Mesenchymal stem cell (in vitro differentiated cells and primary cell): Measurements from ENCODE around the gene GGACT.
"Not testable (repeated sequence)": the region's sequence is repeated elsewhere in the genome, so short reads cannot be mapped to it uniquely, and the experiment has no call there.

ENCODE experiments used
- DNase-seq: peaks from one replicate; pipeline ENCODE4 v3.0.0-alpha.2; 2013
- H2AFZ ChIP-seq: one replicate; pipeline ENCODE4 v1.6.1; 2013; ENCODE audit warnings: low read depth, mild to moderate bottlenecking, control low read depth, inconsistent platforms, low read length, moderate library complexity
- H2AK5ac ChIP-seq: 2 replicates; pipeline ENCODE4 v1.6.1; 2013; ENCODE audit warnings: low read length, moderate library complexity, mild to moderate bottlenecking, inconsistent platforms; ENCODE audit not compliant: severe bottlenecking
- H2BK120ac ChIP-seq: one replicate; pipeline ENCODE4 v1.6.1; 2013; ENCODE audit warnings: low read depth, mild to moderate bottlenecking, inconsistent platforms, low read length, moderate library complexity
- H2BK12ac ChIP-seq, 2 experiments: one replicate each; pipeline ENCODE4 v1.6.1; 2013; ENCODE audit warnings: inconsistent platforms in 2 of 2, low read length in 2 of 2, mild to moderate bottlenecking in 2 of 2, moderate library complexity in 2 of 2, control low read depth in 1 of 2
- H2BK15ac ChIP-seq: one replicate; pipeline ENCODE4 v1.6.1; 2013; ENCODE audit warnings: mild to moderate bottlenecking, low read depth, inconsistent platforms; ENCODE audit not compliant: poor library complexity, severe bottlenecking
- H2BK5ac ChIP-seq: 2 replicates; pipeline ENCODE4 v1.6.1; 2013; ENCODE audit warnings: low read depth, mild to moderate bottlenecking, low read length, control low read depth, inconsistent platforms; ENCODE audit not compliant: poor library complexity, severe bottlenecking
- H3K14ac ChIP-seq, 2 experiments: one replicate each; pipeline ENCODE4 v1.6.1; 2013; ENCODE audit warnings: inconsistent platforms in 2 of 2, low read length in 2 of 2, control low read depth in 1 of 2, mild to moderate bottlenecking in 1 of 2, moderate library complexity in 1 of 2
- H3K18ac ChIP-seq, 2 experiments: one replicate each; pipeline ENCODE4 v1.6.1; 2013; ENCODE audit warnings: inconsistent platforms in 2 of 2, low read length in 2 of 2, control low read depth in 1 of 2, low read depth in 1 of 2, mild to moderate bottlenecking in 1 of 2
- H3K23ac ChIP-seq, 2 experiments: one replicate each; pipeline ENCODE4 v1.6.1; 2013; ENCODE audit warnings: inconsistent platforms in 2 of 2, low read length in 2 of 2, mild to moderate bottlenecking in 2 of 2, moderate library complexity in 2 of 2, control low read depth in 1 of 2
- H3K27ac ChIP-seq: 2 replicates; pipeline ENCODE4 v1.5.1; 2013; ENCODE audit warnings: mild to moderate bottlenecking, moderate library complexity, low read length, control low read depth, inconsistent platforms; ENCODE audit not compliant: poor library complexity, severe bottlenecking
- H3K27me3 ChIP-seq, 2 experiments: 2 replicates each; pipeline versions ENCODE4 v1.6.1 to v1.7.0; 2013; ENCODE audit warnings: low read length in 2 of 2, mild to moderate bottlenecking in 2 of 2, moderate library complexity in 2 of 2, control low read depth in 1 of 2, inconsistent platforms in 1 of 2; ENCODE audit not compliant: control insufficient read depth in 1 of 2, insufficient read depth in 1 of 2
- H3K36me3 ChIP-seq, 2 experiments: 2 replicates each; pipeline versions ENCODE4 v1.6.1 to v1.7.0; 2013; ENCODE audit warnings: low read length in 2 of 2, control low read depth in 1 of 2, inconsistent platforms in 1 of 2, low read depth in 1 of 2, mild to moderate bottlenecking in 1 of 2; ENCODE audit not compliant: insufficient read depth in 2 of 2, control insufficient read depth in 1 of 2
- H3K4ac ChIP-seq, 2 experiments: one replicate each; pipeline ENCODE4 v1.6.1; 2013; ENCODE audit warnings: inconsistent platforms in 2 of 2, low read length in 2 of 2, mild to moderate bottlenecking in 2 of 2, moderate library complexity in 2 of 2, control low read depth in 1 of 2, low read depth in 1 of 2
- H3K4me1 ChIP-seq: 2 replicates; pipeline ENCODE4 v1.6.1; 2013; ENCODE audit warnings: low read depth, low read length, control low read depth; ENCODE audit not compliant: control insufficient read depth, insufficient read depth
- H3K4me2 ChIP-seq: 2 replicates; pipeline ENCODE4 v1.6.1; 2013; ENCODE audit warnings: low read length, mild to moderate bottlenecking, inconsistent platforms; ENCODE audit not compliant: poor library complexity, severe bottlenecking
- H3K4me3 ChIP-seq, 2 experiments: 2 replicates each; pipeline versions ENCODE4 v1.5.1 to v1.7.0; 2013; ENCODE audit warnings: low read length in 2 of 2, mild to moderate bottlenecking in 2 of 2, control low read depth in 1 of 2, low read depth in 1 of 2; ENCODE audit not compliant: insufficient read depth in 1 of 2
- H3K79me1 ChIP-seq: replicated peaks from 2 replicates; pipeline ENCODE4 v1.6.1; 2013; ENCODE audit warnings: mild to moderate bottlenecking, control low read depth, low read length, inconsistent platforms; ENCODE audit not compliant: poor library complexity, severe bottlenecking
- H3K9ac ChIP-seq: 2 replicates; pipeline ENCODE4 v1.7.0; 2013; ENCODE audit warnings: mild to moderate bottlenecking, low read length, moderate library complexity
- H3K9me3 ChIP-seq: 2 replicates; pipeline ENCODE4 v1.7.0; 2013; ENCODE audit warnings: mild to moderate bottlenecking, low read length; ENCODE audit not compliant: control insufficient read depth
- H4K8ac ChIP-seq: one replicate; pipeline ENCODE4 v1.6.1; 2013; ENCODE audit warnings: inconsistent platforms, mild to moderate bottlenecking, low read length, moderate library complexity
- H4K91ac ChIP-seq: one replicate; pipeline ENCODE4 v1.6.1; 2013; ENCODE audit warnings: mild to moderate bottlenecking, low read length, inconsistent platforms
- WGBS: methylation state at CpG from one replicate; pipeline ENCODE4 v1.1.7; 2013; ENCODE audit warnings: mixed read lengths; 5-methylcytosine and 5-hydroxymethylcytosine counted together

Gene GGACT

DNA sequence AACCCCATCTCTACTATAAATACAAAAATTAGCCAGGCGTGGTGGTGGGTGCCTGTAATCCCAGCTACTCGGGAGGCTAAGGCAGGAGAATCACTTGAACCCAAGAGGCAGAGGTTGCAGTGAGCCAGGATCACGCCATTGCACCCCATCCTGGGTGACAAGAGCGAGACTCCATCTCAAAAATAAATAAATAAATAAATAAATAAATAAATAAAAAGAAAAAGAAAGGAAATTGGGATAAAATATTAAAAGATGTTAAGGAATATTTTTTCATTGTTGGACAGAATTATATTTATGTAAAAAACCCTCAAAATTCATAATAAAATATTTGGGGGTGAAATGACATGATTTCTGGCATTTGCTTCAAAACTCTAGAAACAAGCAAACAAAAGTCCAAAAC is 11.3 kb downstream of the GGACT start:
- not testable (repeated sequence) for H3K4me1 ChIP-seq, H3K27ac ChIP-seq, H3K14ac ChIP-seq, H4K91ac ChIP-seq, H3K4ac ChIP-seq, H2BK120ac ChIP-seq, H2BK5ac ChIP-seq, H3K27me3 ChIP-seq, DNase-seq, H3K23ac ChIP-seq, H2BK12ac ChIP-seq, H2AK5ac ChIP-seq, H3K4me2 ChIP-seq, H3K18ac ChIP-seq, H2AFZ ChIP-seq, H2BK15ac ChIP-seq, H4K8ac ChIP-seq, H3K79me1 ChIP-seq, H3K4me3 ChIP-seq, H3K9ac ChIP-seq
- peaks cover 6 to 38% of the 10 kb centered on the region in 2 experiments for H3K36me3 ChIP-seq
- peaks cover 16% of the 10 kb centered on the region for H3K9me3 ChIP-seq
- WGBS: 100% methylated on average over 2 of the region's 4 CpGs

DNA sequence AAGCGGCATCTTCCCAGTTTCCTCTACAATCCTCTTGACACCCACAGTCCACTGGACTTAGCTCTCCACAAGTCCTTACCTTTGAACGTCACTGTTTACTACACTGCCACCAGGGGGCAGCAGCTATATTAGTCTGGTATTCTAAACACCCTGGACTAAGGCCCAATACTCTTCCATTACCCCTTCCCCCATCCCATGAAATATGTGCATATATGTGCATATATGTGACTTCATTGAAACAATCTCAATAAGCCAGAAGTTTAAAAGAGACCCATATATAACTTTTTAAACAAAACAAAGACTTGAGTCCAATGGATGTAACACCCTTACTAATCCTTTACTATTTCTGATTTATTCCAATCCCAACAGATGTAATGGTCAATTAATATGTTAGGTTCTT is 15.5 kb downstream of the GGACT start:
- Histone ChIP-seq H3K27me3 (no peaks in the 10 kb centered on the region), H2BK12ac (no peak overlapping the region), H4K91ac (no peak overlapping the region), H3K4ac (no peak overlapping the region), H3K18ac (no peak overlapping the region), H3K14ac (no peak overlapping the region), H3K4me1 (no peaks in the 10 kb centered on the region), H2AFZ (no peak overlapping the region), H3K9me3 (no peaks in the 10 kb centered on the region), H4K8ac (no peak overlapping the region), H2BK120ac (no peak overlapping the region), H3K36me3 (peaks cover 0 to 4% of the 10 kb centered on the region in 2 experiments), H2BK5ac (no peak overlapping the region), H3K23ac (no peak overlapping the region), H2BK15ac (no peak overlapping the region), H3K4me2 (no peak overlapping the region), H3K27ac (no peak overlapping the region), H3K79me1 (no peaks in the 10 kb centered on the region), H2AK5ac (no peak overlapping the region), H3K9ac (no peak overlapping the region), H3K4me3 (no peak overlapping the region)
- peak; percentile 79 for DNase-seq
- WGBS: 44% methylated on average over 2 of the region's 2 CpGs

DNA sequence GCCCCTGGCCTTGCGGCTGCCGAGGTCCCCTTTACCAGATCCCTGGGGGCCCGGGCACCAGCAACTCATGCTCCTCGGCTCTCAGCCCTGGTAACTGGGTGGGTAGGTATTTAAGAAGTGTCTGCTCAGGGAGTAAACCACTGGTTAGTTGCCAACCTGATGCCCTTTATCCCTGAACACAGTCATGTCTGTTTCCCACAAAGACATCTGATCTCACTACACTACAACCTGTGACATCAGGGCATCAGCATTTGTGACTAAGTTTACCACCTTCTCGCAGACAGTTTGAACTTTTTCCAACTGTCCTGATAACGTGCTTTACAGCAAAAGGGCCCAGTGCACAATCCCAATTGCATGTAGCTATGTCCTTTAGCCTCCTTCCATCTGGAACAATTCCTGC is 22.0 kb downstream of the GGACT start:
- Histone ChIP-seq H2AFZ (no peak overlapping the region), H3K9ac (no peak overlapping the region), H2BK15ac (no peak overlapping the region), H4K8ac (no peak overlapping the region), H2BK5ac (no peak overlapping the region), H2BK12ac (no peak overlapping the region), H3K36me3 (no peaks in the 10 kb centered on the region), H3K9me3 (peaks cover 5% of the 10 kb centered on the region), H3K79me1 (peaks cover 2% of the 10 kb centered on the region), H2BK120ac (no peak overlapping the region), H3K27ac (no peak overlapping the region), H3K4me1 (peaks cover 5% of the 10 kb centered on the region), H3K4ac (no peak overlapping the region), H3K14ac (no peak overlapping the region), H2AK5ac (no peak overlapping the region), H3K4me2 (no peak overlapping the region), H3K18ac (no peak overlapping the region), H3K27me3 (no peaks in the 10 kb centered on the region), H4K91ac (no peak overlapping the region), H3K23ac (no peak overlapping the region), H3K4me3 (no peak overlapping the region)
- DNase-seq: no peak
- 91% methylated on average over 5 of the region's 6 CpGs for WGBS

DNA sequence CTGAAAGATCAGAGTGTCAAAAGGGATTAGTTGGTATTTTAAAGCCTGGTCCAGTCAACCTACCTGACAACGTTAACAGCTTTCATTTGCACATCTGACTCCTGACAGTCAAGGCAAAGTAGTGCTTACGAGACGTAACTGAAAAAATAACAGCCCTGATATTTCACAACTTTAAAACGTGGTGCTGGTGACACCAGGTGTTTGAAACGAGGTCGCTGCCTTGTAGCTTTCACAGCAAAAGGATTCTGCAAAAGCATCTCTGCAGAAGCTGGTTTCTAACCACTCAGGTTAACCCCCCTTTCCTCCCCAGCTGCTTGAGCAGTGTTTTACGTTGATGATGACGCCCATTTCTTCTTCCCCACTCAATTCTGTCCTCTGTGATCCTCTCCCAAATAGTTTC is 23.3 kb downstream of the GGACT start:
- Histone ChIP-seq H4K8ac (no peak overlapping the region), H3K27ac (no peak overlapping the region), H2AFZ (no peak overlapping the region), H3K4ac (no peak overlapping the region), H4K91ac (no peak overlapping the region), H3K9ac (no peak overlapping the region), H3K4me2 (no peak overlapping the region), H2BK120ac (no peak overlapping the region), H2BK5ac (no peak overlapping the region), H3K9me3 (peaks cover 5% of the 10 kb centered on the region), H3K36me3 (no peaks in the 10 kb centered on the region), H3K4me3 (no peak overlapping the region), H3K23ac (no peak overlapping the region), H3K14ac (no peak overlapping the region), H2BK15ac (no peak overlapping the region), H3K79me1 (peaks cover 2% of the 10 kb centered on the region), H2AK5ac (no peak overlapping the region), H3K18ac (no peak overlapping the region), H3K4me1 (peaks cover 6% of the 10 kb centered on the region), H2BK12ac (no peak overlapping the region), H3K27me3 (no peaks in the 10 kb centered on the region)
- DNase-seq: no peak
- 70% methylated on average over 8 of the region's 8 CpGs for WGBS
